SW480 (cell line): ENCODE results near the gene CYP2J2.
"Not testable (repeated sequence)": the region's sequence is repeated elsewhere in the genome, so short reads cannot be mapped to it uniquely, and the experiment has no call there.

Source experiments
- DNase-seq: peaks from one replicate; pipeline ENCODE4 v3.0.0-alpha.2; 2016; ENCODE audit warnings: low spot score

CYP2J2 gene

GRCh38 chr1:59919746-59920145 lies 6.8 kb downstream of the CYP2J2 start:
- no peak for DNase-seq

GRCh38 chr1:59917785-59918180 lies 8.8 kb downstream of the CYP2J2 start:
- DNase-seq = no peak

GRCh38 chr1:59917026-59917784 lies 9.4 kb downstream of the CYP2J2 start:
- no peak for DNase-seq

DNA sequence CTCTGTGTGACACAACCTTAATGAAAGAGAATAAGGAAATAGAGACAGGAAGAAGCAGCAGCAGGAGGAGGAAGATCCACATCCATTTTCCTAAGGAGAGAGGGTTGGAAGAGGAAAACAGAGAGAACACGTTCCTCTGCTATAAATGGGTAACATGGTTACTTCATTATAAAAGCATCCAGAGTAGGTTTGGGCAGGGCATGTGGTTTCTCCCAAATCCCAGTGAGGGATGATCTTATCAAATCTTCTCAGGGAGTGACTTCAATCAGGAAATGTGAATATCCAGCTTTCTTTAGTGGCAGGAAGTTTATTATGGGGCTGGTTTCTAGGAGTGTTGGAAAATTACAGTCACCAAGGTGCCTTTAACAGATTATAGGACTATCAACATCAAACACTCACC lies 11.1 kb downstream of the CYP2J2 start:
- DNase-seq = peak; percentile 31

GRCh38 chr1:59914791-59915286 lies 11.7 kb downstream of the CYP2J2 start:
- not testable (repeated sequence) for DNase-seq

GRCh38 chr1:59908682-59909081 lies 17.9 kb downstream of the CYP2J2 start:
- no peak for DNase-seq

GRCh38 chr1:59908084-59908483 lies 18.5 kb downstream of the CYP2J2 start:
- no peak for DNase-seq

GRCh38 chr1:59906931-59907330 lies 19.6 kb downstream of the CYP2J2 start:
- DNase-seq = no peak

DNA sequence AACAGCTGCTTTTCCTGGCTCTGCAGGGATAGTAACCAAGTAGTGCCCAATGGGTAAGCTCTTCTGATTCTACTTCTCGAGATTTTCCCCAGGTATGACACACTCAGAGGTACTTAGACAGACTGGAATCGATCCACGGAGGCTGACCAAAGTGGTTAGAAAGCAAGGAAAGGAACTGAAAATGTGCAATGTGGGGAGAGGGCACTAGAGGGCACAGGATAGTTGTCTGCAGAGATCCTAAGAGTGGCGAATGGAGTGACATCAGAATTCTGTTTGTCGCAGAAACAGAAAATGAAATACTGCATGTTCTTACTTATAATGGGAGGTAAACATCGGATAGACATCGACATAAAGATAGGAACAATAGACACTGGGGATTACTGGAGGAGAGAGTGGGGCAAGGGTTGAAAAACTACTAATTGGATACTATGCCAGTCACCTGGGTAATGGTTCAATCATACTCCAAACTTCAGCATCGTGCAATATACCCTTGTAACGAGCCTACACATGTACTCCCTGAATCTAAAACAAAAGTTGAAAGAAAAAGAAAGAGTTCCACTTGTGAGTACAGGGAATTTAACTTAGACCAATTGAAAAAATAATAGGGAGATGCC lies 23.3 kb downstream of the CYP2J2 start:
- peak; percentile 7 for DNase-seq

- no peak for DNase-seq
These were observed 24.7 kb downstream of the CYP2J2 start for GRCh38 chr1:59901770-59902388.

GRCh38 chr1:59900640-59901039 lies 25.9 kb downstream of the CYP2J2 start:
- no peak for DNase-seq

GRCh38 chr1:59898927-59899326 lies 27.6 kb downstream of the CYP2J2 start:
- no peak for DNase-seq

GRCh38 chr1:59897165-59897564 lies 29.4 kb downstream of the CYP2J2 start:
- DNase-seq = no peak

GRCh38 chr1:59892841-59893811 lies 33.4 kb downstream of the CYP2J2 start:
- peak; percentile 18 for DNase-seq

- no peak for DNase-seq
These were observed 41.3 kb downstream of the CYP2J2 start for GRCh38 chr1:59885160-59885832.

DNA sequence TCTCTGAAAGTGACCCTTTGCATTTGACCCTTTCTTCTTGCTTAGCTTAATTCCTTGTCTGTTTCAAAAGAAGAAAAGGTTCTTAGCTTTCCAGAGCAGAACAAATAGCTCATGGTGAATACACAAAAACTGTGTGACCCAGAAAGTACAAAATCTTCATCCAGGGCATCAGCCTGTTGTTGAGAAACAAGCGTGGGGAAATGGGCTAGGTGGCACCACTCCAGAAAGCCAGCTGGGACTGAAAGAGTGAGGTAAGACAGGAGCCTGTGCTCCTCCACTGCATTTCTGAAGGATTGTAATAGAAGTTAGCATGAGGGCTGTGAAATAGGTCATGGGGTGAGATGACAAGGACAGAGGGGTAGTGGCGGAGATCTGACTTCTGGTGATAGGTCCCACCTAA lies 45.8 kb downstream of the CYP2J2 start:
- no peak for DNase-seq

DNA sequence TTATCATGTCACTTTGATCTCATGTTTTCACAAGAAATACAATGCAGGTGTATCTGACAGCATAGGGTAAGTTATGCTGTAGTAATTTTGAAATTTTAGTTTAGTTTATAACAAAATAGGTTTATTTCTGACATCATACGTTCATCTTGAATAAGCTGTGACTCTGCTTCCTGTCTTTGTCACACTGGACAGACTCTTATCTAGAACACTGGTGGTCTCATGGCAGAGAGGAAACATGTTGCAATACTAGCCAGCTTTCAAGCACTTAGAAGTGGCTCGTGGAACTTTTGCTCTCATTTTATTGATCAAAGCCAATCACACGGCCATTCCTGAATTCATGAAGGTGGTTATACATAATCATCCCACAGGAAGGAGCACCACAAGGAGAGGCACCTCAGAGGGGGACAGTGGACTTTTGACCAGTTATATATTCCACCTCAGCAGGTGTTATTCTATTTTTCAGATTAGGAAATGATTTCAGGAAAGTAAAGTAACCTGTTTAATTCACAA lies 46.5 kb downstream of the CYP2J2 start:
- no peak for DNase-seq

GRCh38 chr1:59879574-59879973 lies 47.0 kb downstream of the CYP2J2 start:
- peak; percentile 51 for DNase-seq

DNA sequence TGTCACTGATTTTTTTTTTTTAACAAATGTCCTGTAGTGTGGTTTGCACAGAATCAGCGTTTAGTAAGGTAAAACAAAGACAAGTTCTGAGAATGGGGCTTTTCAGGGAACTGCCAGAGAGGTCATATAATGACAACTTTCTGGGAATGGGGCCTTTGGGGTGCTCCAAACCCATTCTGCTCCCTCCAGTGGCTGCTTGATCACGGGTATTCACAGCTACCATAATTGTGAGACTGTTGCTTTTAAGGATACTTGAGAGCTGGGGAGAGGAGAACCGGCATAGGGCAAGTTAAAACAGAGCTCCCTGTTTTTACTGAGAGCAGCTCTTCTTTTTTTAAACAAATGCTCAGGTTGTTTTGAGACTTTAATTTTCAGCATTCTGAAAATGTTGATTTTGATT lies 48.2 kb downstream of the CYP2J2 start:
- DNase-seq = no peak

GRCh38 chr1:59877108-59877682 lies 49.4 kb downstream of the CYP2J2 start:
- no peak for DNase-seq

GRCh38 chr1:59871746-59872145 lies 54.8 kb downstream of the CYP2J2 start:
- no peak for DNase-seq
